ENCODE measurements around the gene TH. TPM values are rescaled to one million over a fixed set of nuclear protein-coding genes. Genes with fewer than 3 reads are reported as not detected.

Gene TH
- total and polyA plus RNA-seq, 2 of the 8 experiments (the other 6 are each of a cell fraction or from before 2014, with no cell fraction given) = 0.09 TPM; not detected in 1

DNA sequence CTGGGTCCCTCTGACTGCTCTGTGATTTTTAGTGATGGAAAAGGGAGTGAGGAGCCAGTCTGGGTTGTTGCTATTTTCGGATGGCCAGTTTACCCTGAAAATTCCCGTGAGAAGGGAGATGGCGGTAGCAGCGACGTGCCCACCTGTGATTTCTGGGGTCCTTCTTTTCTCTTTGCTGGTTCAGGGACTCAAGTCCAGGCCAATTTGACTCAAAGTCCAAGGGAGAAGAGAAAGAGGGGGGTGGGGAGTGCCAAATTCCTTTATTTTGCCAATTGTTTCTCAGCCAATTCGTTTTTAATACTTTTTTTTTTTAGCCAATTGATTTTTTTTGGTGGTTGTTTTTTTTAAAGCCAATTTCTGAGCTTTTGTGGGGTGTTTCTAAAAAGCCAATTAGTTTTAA, 39.4 kb downstream of the TH start (continued):
- TF ChIP-seq MAFK (IDR thresholded peaks at IDR 0.05; ENCODE audit: low read depth, low read length) (no peak), SIX5 (IDR thresholded peaks at IDR 0.05; ENCODE audit: low read depth, low read length) (no peak), KDM5A (IDR thresholded peaks at IDR 0.05; ENCODE audit: low read length) (no peak), GTF2F1 (IDR thresholded peaks at IDR 0.05; ENCODE audit: borderline replicate concordance, low read depth, low read length) (no peak), EGR1 (IDR thresholded peaks at IDR 0.05; ENCODE audit: borderline replicate concordance, low read depth, low read length) (no peak), CTBP2 (IDR thresholded peaks at IDR 0.05; ENCODE audit: borderline replicate concordance, insufficient read depth, insufficient read length, low read length) (no peak)
- TF ChIP-seq, protein P1, sequence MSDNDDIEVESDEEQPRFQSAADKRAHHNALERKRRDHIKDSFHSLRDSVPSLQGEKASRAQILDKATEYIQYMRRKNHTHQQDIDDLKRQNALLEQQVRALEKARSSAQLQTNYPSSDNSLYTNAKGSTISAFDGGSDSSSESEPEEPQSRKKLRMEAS (IDR thresholded peaks at IDR 0.05) = no peak
